Activated CD4-positive, alpha-beta T cell treated with anti-CD3 and anti-CD28 coated beads for 36 hours (primary cell): ENCODE results near the gene RAB6A. TPM values are rescaled to one million over a fixed set of nuclear protein-coding genes. Genes with fewer than 3 reads are reported as not detected.

Source experiments
- ATAC-seq: fragments of 200-7000 bp; cut with Tn5 transposase; one replicate; pipeline ENCODE4 v1.10.0; 2021; ENCODE audit warnings: mild to moderate bottlenecking, moderate library complexity
- CTCF ChIA-PET: fragments of 350-600 bp; sonication (Branson Sonifier 250); formaldehyde crosslinking; loops from one replicate; lab custom pipeline; 2021; ENCODE audit warnings: antibody characterized with exemption; lab: Charles Lee
- POLR2A ChIA-PET: fragments of 350-600 bp; sonication (Branson Sonifier 250); formaldehyde crosslinking; loops from one replicate; lab custom pipeline; 2021; ENCODE audit warnings: antibody characterized with exemption, inconsistent platforms; lab: Charles Lee
- DNase-seq: peaks from one replicate; pipeline ENCODE4 v3.0.0-alpha.2; 2020
- H3K27ac Mint-ChIP-seq: one replicate; pipeline ENCODE4 v1.8.0; 2021; ENCODE audit warnings: mixed read lengths
- H3K27me3 Mint-ChIP-seq: one replicate; pipeline ENCODE4 v1.8.0; 2021; ENCODE audit warnings: mixed read lengths
- H3K36me3 Mint-ChIP-seq: one replicate; pipeline ENCODE4 v1.8.0; 2021; ENCODE audit warnings: low read depth, mixed read lengths
- H3K4me1 Mint-ChIP-seq: one replicate; pipeline ENCODE4 v1.8.0; 2021; ENCODE audit warnings: mixed read lengths
- H3K4me3 Mint-ChIP-seq: one replicate; pipeline ENCODE4 v1.8.0; 2021; ENCODE audit warnings: mild to moderate bottlenecking, moderate library complexity, mixed read lengths
- H3K9me3 Mint-ChIP-seq: one replicate; pipeline ENCODE4 v1.8.0; 2021; ENCODE audit warnings: low read depth, mixed read lengths
- intact Hi-C, 2 experiments: fragments of 100-400 bp; cut with DNase I in 1 of 2; cut with micrococcal nuclease in 1 of 2; formaldehyde crosslinking; loops; one replicate each; pipeline versions ENCODE4 v1.14.2 to v1.15.1; 2022 to 2024; cut with DNase I, micrococcal nuclease
- total RNA-seq, 2 experiments: library from RNA; stranded (reverse); gene quantifications; one replicate each; pipeline ENCODE4 v1.2.3, GENCODE V29; 2021

The RAB6A gene
- total RNA-seq, 2 experiments from 2014 or later, result 57.9 to 58.9 TPM

GRCh38 chr11:73647459-73648100 lies 113.3 kb downstream of the RAB6A start:
- DNase-seq (peak; percentile 96), ATAC-seq (peak; percentile 100)
- H3K4me3 Mint-ChIP-seq, result peak overlapping the region; percentile 75
- H3K36me3 Mint-ChIP-seq, result no peaks in the 10 kb centered on the region
- H3K9me3 Mint-ChIP-seq, result no peaks in the 10 kb centered on the region
- H3K27ac Mint-ChIP-seq, result peak overlapping the region; percentile 86
- intact Hi-C loops, result loop anchor here (1.0 kb wide), 3 partner anchors 49 to 271 kb away; partner anchors contain the start of genes RELT (in 2 of the 2), FAM168A (in 1 of the 2) and RAB6A (in 1 of the 2)
- H3K27me3 Mint-ChIP-seq, result no peaks in the 10 kb centered on the region
- ChIA-PET CTCF (interaction anchor here (0.6 to 6.7 kb wide), 6 partner anchors 13 to 296 kb away, joined by 3 to 43 read pairs (median 6); no protein-coding TSS in a partner anchor), POLR2A (interaction anchor here (0.6 kb wide), 1 partner anchor 124 kb away, joined by 3 read pairs; no protein-coding TSS in a partner anchor)
- peaks cover 15% of the 10 kb centered on the region for H3K4me1 Mint-ChIP-seq

- CTCF ChIA-PET, result interaction anchor here (0.7 to 6.7 kb wide), 5 partner anchors 14 to 295 kb away, joined by 3 to 43 read pairs (median 8); no protein-coding TSS in a partner anchor
- DNase-seq, result no peak
- no peaks in the 10 kb centered on the region for H3K36me3 Mint-ChIP-seq
- no peaks in the 10 kb centered on the region for H3K27me3 Mint-ChIP-seq
- ATAC-seq, result no peak
- H3K4me3 Mint-ChIP-seq, result peak within 1 kb of the TSS; percentile 75
- no peaks in the 10 kb centered on the region for H3K9me3 Mint-ChIP-seq
- POLR2A ChIA-PET, result no interaction called here
- no peak within 1 kb of the TSS for H3K27ac Mint-ChIP-seq
- intact Hi-C loops, result no loop called here
- H3K4me1 Mint-ChIP-seq, result peaks cover 15% of the 10 kb centered on the region
Measured at GRCh38 chr11:73645972-73646631, 114.8 kb downstream of the RAB6A start, which contains the start of gene PLEKHB1. PLEKHB1 (plus strand) TSS chr11:73646581; CDS start chr11:73646609, 28 bp downstream.

GRCh38 chr11:73645121-73645969 lies 115.5 kb downstream of the RAB6A start:
- CTCF ChIA-PET, result interaction anchor here (0.5 to 6.7 kb wide), 6 partner anchors 15 to 243 kb away, joined by 3 to 43 read pairs (median 3); no protein-coding TSS in a partner anchor
- Mint-ChIP-seq H3K9me3 (no peaks in the 10 kb centered on the region), H3K27ac (no peak overlapping the region), H3K27me3 (no peaks in the 10 kb centered on the region), H3K36me3 (no peaks in the 10 kb centered on the region), H3K4me1 (peaks cover 19% of the 10 kb centered on the region), H3K4me3 (no peak overlapping the region)
- no peak for ATAC-seq
- no peak for DNase-seq
- intact Hi-C loops, result no loop called here
- POLR2A ChIA-PET, result no interaction called here

- Mint-ChIP-seq H3K4me1 (peaks cover 13% of the 10 kb centered on the region), H3K27me3 (no peaks in the 10 kb centered on the region), H3K4me3 (no peak overlapping the region), H3K9me3 (no peaks in the 10 kb centered on the region), H3K36me3 (no peaks in the 10 kb centered on the region), H3K27ac (no peak overlapping the region)
- no peak for DNase-seq
- ATAC-seq, result no peak
- POLR2A ChIA-PET, result no interaction called here
- CTCF ChIA-PET, result interaction anchor here (0.5 to 3.4 kb wide), 3 partner anchors 15 to 28 kb away, joined by 3 to 18 read pairs (median 16); no protein-coding TSS in a partner anchor
- intact Hi-C loops, result no loop called here
Measured at GRCh38 chr11:73641668-73642067, 119.2 kb downstream of the RAB6A start.

GRCh38 chr11:73640592-73640991 lies 120.3 kb downstream of the RAB6A start:
- no peaks in the 10 kb centered on the region for H3K36me3 Mint-ChIP-seq
- H3K4me3 Mint-ChIP-seq, result no peak overlapping the region
- POLR2A ChIA-PET, result no interaction called here
- H3K27me3 Mint-ChIP-seq, result no peaks in the 10 kb centered on the region
- no peaks in the 10 kb centered on the region for H3K9me3 Mint-ChIP-seq
- intact Hi-C loops, result no loop called here
- ATAC-seq, result peak; percentile 30
- peak overlapping the region; percentile 27 for H3K27ac Mint-ChIP-seq
- CTCF ChIA-PET, result interaction anchor here (0.7 to 3.4 kb wide), 6 partner anchors 14 to 289 kb away, joined by 3 to 18 read pairs (median 3); no protein-coding TSS in a partner anchor
- H3K4me1 Mint-ChIP-seq, result peaks cover 10% of the 10 kb centered on the region
- DNase-seq, result no peak

GRCh38 chr11:73637012-73637411 lies 123.9 kb downstream of the RAB6A start:
- ATAC-seq (no peak), DNase-seq (no peak)
- POLR2A ChIA-PET, result interaction anchor here (0.6 kb wide), 1 partner anchor 54 kb away, joined by 3 read pairs; no protein-coding TSS in a partner anchor
- no peak overlapping the region for H3K27ac Mint-ChIP-seq
- intact Hi-C loops, result no loop called here
- no peaks in the 10 kb centered on the region for H3K36me3 Mint-ChIP-seq
- H3K4me3 Mint-ChIP-seq, result no peak overlapping the region
- H3K4me1 Mint-ChIP-seq, result peaks cover 16% of the 10 kb centered on the region
- CTCF ChIA-PET, result interaction anchor here (0.8 to 3.6 kb wide), 4 partner anchors 8 to 217 kb away, joined by 5 to 30 read pairs (median 8); no protein-coding TSS in a partner anchor
- H3K9me3 Mint-ChIP-seq, result peaks cover 4% of the 10 kb centered on the region
- no peaks in the 10 kb centered on the region for H3K27me3 Mint-ChIP-seq

- ChIA-PET CTCF (interaction anchor here (1.1 to 3.6 kb wide), 6 partner anchors 8 to 285 kb away, joined by 3 to 30 read pairs (median 4); no protein-coding TSS in a partner anchor), POLR2A (interaction anchor here (0.6 kb wide), 1 partner anchor 55 kb away, joined by 3 read pairs; no protein-coding TSS in a partner anchor)
- no peaks in the 10 kb centered on the region for H3K27me3 Mint-ChIP-seq
- intact Hi-C loops, result no loop called here
- ATAC-seq, result peak; percentile 63
- peaks cover 5% of the 10 kb centered on the region for H3K9me3 Mint-ChIP-seq
- no peak overlapping the region for H3K4me3 Mint-ChIP-seq
- H3K27ac Mint-ChIP-seq, result no peak overlapping the region
- H3K36me3 Mint-ChIP-seq, result no peaks in the 10 kb centered on the region
- no peak for DNase-seq
- H3K4me1 Mint-ChIP-seq, result peaks cover 16% of the 10 kb centered on the region
Measured at GRCh38 chr11:73636249-73636648, 124.6 kb downstream of the RAB6A start.

- no peak overlapping the region for H3K27ac Mint-ChIP-seq
- H3K4me1 Mint-ChIP-seq, result peaks cover 16% of the 10 kb centered on the region
- no peaks in the 10 kb centered on the region for H3K36me3 Mint-ChIP-seq
- no peaks in the 10 kb centered on the region for H3K27me3 Mint-ChIP-seq
- peaks cover 5% of the 10 kb centered on the region for H3K9me3 Mint-ChIP-seq
- DNase-seq (no peak), ATAC-seq (no peak)
- CTCF ChIA-PET, result interaction anchor here (1.1 to 3.6 kb wide), 5 partner anchors 10 to 284 kb away, joined by 3 to 30 read pairs (median 3); no protein-coding TSS in a partner anchor
- POLR2A ChIA-PET, result no interaction called here
- intact Hi-C loops, result no loop called here
- H3K4me3 Mint-ChIP-seq, result no peak overlapping the region
Measured at GRCh38 chr11:73635721-73636120, 125.2 kb downstream of the RAB6A start.

GRCh38 chr11:73633999-73634398 lies 126.9 kb downstream of the RAB6A start:
- no peak overlapping the region for H3K4me3 Mint-ChIP-seq
- H3K9me3 Mint-ChIP-seq, result peaks cover 5% of the 10 kb centered on the region
- intact Hi-C loops, result loop anchor here in 1 of 2 experiments (2.0 kb wide), 1 partner anchor 301 kb away; no protein-coding TSS in a partner anchor
- ChIA-PET CTCF (interaction anchor here (0.6 to 0.8 kb wide), 2 partner anchors 26 to 66 kb away, joined by 3 to 4 read pairs; no protein-coding TSS in a partner anchor), POLR2A (no interaction called here)
- no peak for ATAC-seq
- H3K27me3 Mint-ChIP-seq, result no peaks in the 10 kb centered on the region
- DNase-seq, result no peak
- H3K36me3 Mint-ChIP-seq, result no peaks in the 10 kb centered on the region
- H3K27ac Mint-ChIP-seq, result no peak overlapping the region
- peaks cover 6% of the 10 kb centered on the region for H3K4me1 Mint-ChIP-seq

GRCh38 chr11:73632996-73633395 lies 127.9 kb downstream of the RAB6A start:
- Mint-ChIP-seq H3K9me3 (peaks cover 5% of the 10 kb centered on the region), H3K27ac (no peak overlapping the region), H3K4me3 (no peak overlapping the region), H3K36me3 (no peaks in the 10 kb centered on the region), H3K4me1 (peaks cover 6% of the 10 kb centered on the region), H3K27me3 (no peaks in the 10 kb centered on the region)
- no peak for ATAC-seq
- intact Hi-C loops, result loop anchor here in 1 of 2 experiments (2.0 kb wide), 1 partner anchor 302 kb away; no protein-coding TSS in a partner anchor
- ChIA-PET POLR2A (no interaction called here), CTCF (interaction anchor here (0.6 kb wide), 1 partner anchor 29 kb away, joined by 3 read pairs; no protein-coding TSS in a partner anchor)
- no peak for DNase-seq
